Adipocyte (in vitro differentiated cells): Measurements from ENCODE around the gene PRKCD.

Source experiments
- DNase-seq: peaks from one replicate; pipeline ENCODE4 v3.0.0-alpha.2; 2015; ENCODE audit warnings: low read depth
- H3K27me3 ChIP-seq: replicated peaks from 2 replicates; pipeline ENCODE4 v1.7.0; 2013; ENCODE audit warnings: mild to moderate bottlenecking, low read length, moderate library complexity; ENCODE audit not compliant: control insufficient read depth, insufficient read depth
- H3K36me3 ChIP-seq: 2 replicates; pipeline ENCODE4 v1.7.0; 2013; ENCODE audit warnings: low read length, mild to moderate bottlenecking, moderate library complexity; ENCODE audit not compliant: control insufficient read depth, insufficient read depth, severe bottlenecking
- H3K4me1 ChIP-seq: 2 replicates; pipeline ENCODE4 v1.7.0; 2013; ENCODE audit warnings: mild to moderate bottlenecking, low read length, moderate library complexity; ENCODE audit not compliant: control insufficient read depth, insufficient read depth
- H3K4me3 ChIP-seq: 2 replicates; pipeline ENCODE4 v1.7.0; 2013; ENCODE audit warnings: mild to moderate bottlenecking, low read length, moderate library complexity
- H3K9ac ChIP-seq: 2 replicates; pipeline ENCODE4 v1.7.0; 2013; ENCODE audit warnings: mild to moderate bottlenecking, low read length, moderate library complexity
- H3K9me3 ChIP-seq: 2 replicates; pipeline ENCODE4 v1.7.0; 2013; ENCODE audit warnings: mild to moderate bottlenecking, low read length, moderate library complexity; ENCODE audit not compliant: control insufficient read depth

PRKCD gene

DNA sequence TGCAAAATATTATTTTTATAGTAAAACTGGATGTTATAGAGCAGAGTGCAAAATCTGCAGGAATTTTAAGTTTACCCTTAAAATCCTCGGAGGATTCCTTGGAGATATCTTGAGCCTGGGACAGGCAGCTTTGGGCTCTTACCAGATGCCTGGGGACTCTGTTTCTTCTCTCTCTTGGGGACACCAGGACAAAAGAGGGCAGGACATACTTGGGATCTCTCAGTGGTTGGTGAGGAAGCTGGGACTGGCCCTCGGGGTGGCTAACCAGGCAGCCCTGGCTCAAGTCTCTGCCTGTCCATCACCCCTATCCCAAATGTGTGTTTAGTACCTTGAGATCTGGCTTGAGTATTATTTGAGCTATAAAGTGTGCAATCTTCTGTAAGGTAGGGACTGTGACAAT lies 56.2 kb downstream of the PRKCD start:
- peaks cover 3% of the 10 kb centered on the region for H3K36me3 ChIP-seq
- H3K9me3 ChIP-seq, result no peaks in the 10 kb centered on the region
- H3K4me3 ChIP-seq, result no peak overlapping the region
- H3K9ac ChIP-seq, result no peak overlapping the region
- H3K4me1 ChIP-seq, result no peaks in the 10 kb centered on the region
- H3K27me3 ChIP-seq, result no peaks in the 10 kb centered on the region
- no peak for DNase-seq

DNA sequence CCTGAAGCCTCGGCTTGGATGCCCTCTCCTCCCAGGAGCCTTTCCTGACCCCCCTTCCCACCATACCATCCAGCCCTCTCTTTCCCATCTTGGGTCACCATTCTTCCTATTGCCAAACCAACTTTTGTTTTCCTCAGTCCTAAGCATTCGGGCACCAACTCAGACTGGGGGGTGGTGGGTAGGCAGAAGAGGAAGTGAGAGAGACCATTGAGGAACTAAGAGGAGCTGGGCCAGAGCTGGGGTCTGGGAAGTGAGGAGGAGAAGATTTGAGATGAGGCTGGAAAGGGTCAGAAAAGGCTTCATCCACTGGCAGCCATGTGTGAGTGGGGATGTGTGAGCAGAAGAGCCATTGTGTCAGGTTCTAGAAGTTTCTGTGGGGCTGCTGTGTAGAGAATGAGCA lies 57.1 kb downstream of the PRKCD start:
- no peaks in the 10 kb centered on the region for H3K27me3 ChIP-seq
- no peaks in the 10 kb centered on the region for H3K4me1 ChIP-seq
- no peaks in the 10 kb centered on the region for H3K9me3 ChIP-seq
- no peak overlapping the region for H3K9ac ChIP-seq
- peaks cover 13% of the 10 kb centered on the region for H3K36me3 ChIP-seq
- DNase-seq, result no peak
- H3K4me3 ChIP-seq, result no peak overlapping the region

DNA sequence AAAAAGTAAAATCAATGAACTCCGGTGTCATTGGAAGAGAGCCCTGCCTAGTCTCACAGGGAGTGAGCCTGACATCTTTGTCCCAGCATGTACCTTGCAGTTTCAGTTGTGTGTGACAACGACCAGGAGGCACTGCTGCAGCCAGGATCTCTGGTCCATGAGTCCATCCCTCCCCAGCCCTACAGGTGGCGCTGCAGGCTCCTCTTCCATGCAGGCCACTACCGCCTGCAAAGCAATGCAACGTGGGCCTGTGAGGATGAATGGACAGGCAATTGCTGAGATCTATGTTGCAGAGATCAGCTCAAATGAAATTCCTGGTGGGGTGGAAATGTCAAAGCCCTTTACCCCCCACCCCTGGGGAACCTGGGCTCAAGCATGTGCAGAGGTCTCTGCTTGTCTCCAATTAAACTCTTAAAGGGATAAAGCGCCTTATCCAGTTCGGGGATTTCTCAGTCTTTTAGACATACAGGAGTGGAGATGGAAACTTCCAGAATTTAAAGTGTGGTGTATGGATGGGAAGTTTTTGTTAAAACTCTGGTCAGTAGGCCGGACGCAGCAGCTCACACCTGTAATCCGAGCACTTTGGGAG lies 59.0 kb downstream of the PRKCD start:
- H3K36me3 ChIP-seq, result peaks cover 31% of the 10 kb centered on the region

DNA sequence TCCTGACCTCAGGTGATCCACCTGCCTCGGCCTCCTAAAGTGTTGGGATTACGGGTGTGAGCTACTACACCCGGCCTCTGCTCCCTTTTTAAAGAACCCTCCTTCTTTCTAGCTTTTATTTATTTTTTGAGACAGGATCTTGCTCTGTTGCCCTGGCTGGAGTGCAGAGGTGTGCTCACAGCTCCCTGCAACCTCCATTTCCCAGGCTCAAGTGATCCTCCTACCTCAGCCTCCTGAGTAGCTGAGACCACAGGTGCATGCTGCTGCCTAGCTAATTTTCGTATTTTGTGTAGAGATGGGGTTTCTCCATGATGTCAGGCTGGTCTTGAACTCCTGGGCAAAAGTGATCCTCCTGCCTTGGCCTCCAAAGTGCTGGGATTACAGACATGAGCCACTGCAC lies 60.3 kb downstream of the PRKCD start:
- Histone ChIP-seq H3K4me3 (no peak overlapping the region), H3K36me3 (peaks cover 45% of the 10 kb centered on the region), H3K9ac (no peak overlapping the region), H3K27me3 (no peaks in the 10 kb centered on the region), H3K4me1 (no peaks in the 10 kb centered on the region), H3K9me3 (no peaks in the 10 kb centered on the region)
- DNase-seq, result no peak

More for the DNA sequence above, 59.0 kb downstream of the PRKCD start:
- no peaks in the 10 kb centered on the region for H3K27me3 ChIP-seq
- H3K9me3 ChIP-seq, result no peaks in the 10 kb centered on the region
- H3K4me3 ChIP-seq, result no peak overlapping the region
- no peak overlapping the region for H3K9ac ChIP-seq
- no peaks in the 10 kb centered on the region for H3K4me1 ChIP-seq
- peak; percentile 92 for DNase-seq

DNA sequence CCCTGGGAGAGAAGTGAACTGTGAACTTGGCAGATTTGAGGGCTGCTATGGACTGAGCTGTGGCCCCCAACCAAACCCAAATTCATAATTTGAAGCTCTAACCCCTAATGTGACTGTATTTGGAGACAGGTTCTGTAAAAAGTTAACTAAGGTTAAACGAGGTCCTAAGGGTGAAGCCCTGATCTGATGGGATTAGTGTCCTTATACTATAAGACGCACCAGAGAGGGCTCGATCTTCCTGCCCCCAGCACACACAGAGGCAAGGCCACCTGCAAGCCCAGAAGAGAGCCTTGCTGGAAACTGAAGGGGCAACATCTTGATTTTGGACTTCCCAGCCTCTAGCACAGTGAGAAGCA lies 60.8 kb downstream of the PRKCD start:
- H3K27me3 ChIP-seq, result no peaks in the 10 kb centered on the region

DNA sequence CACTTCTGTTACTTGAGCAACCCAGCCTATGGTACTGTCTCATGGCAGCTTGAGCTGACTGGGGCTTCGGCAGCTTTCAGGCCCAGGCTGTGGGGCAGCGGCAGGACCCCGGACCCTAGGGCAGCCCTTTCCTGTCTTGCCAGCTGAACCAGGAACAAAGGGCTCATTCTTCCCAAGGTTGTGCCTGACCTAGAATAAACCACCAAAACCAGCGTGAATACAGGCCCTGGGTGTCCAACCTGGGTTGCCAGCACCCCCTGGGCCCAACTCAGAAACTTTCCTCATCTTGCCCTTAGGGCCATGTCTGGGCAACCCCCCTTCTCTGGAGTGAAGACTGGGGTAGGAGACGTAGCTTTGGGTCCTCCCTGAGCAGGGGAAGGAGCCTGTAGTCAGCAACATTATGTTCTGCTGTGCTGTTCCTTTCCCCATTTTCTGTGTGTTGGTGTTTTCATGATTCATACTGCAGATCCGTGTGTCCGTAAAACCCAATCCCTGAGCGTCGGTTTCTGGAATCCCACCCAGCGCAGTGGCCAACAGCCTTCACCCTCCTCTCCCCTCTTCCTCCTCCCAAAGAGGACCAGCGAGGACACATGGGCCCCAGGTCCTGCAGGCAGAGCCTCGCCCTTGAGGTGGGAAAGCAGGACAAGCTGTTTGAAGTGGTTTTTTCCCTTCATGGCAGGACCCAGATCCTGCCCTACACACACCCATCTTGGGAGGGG lies 61.3 kb downstream of the PRKCD start:
- peaks cover 55% of the 10 kb centered on the region for H3K36me3 ChIP-seq
- no peaks in the 10 kb centered on the region for H3K27me3 ChIP-seq
- no peak for DNase-seq
- H3K4me3 ChIP-seq, result no peak overlapping the region
- no peaks in the 10 kb centered on the region for H3K4me1 ChIP-seq
- H3K9me3 ChIP-seq, result no peaks in the 10 kb centered on the region
- H3K9ac ChIP-seq, result no peak overlapping the region

More for the DNA sequence above, 60.8 kb downstream of the PRKCD start:
- no peaks in the 10 kb centered on the region for H3K4me1 ChIP-seq
- H3K36me3 ChIP-seq, result peaks cover 50% of the 10 kb centered on the region
- H3K9ac ChIP-seq, result no peak overlapping the region
- no peak for DNase-seq
- no peaks in the 10 kb centered on the region for H3K9me3 ChIP-seq
- no peak overlapping the region for H3K4me3 ChIP-seq

DNA sequence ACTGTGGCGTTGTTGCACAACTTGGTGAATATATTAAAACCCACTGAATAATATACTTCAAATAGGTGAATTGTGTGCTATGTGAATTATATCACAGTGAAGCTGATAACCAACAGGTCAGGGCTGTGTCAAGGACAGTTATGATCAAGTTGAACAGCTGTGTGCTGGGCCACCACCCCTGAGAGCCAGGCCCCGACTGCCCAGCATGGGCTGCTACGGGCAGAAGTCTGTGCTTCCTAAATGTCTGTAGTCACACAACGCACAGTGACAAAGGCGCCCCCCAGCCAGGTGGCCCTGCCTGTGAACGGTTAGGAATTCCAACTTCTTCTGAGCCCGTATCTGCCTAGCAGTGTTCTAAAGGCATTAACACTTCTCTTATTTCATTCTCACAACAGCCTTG lies 62.0 kb downstream of the PRKCD start:
- no peaks in the 10 kb centered on the region for H3K27me3 ChIP-seq
- no peak for DNase-seq
- H3K9ac ChIP-seq, result no peak overlapping the region
- no peak overlapping the region for H3K4me3 ChIP-seq
- no peaks in the 10 kb centered on the region for H3K9me3 ChIP-seq
- H3K36me3 ChIP-seq, result peaks cover 62% of the 10 kb centered on the region
- no peaks in the 10 kb centered on the region for H3K4me1 ChIP-seq

DNA sequence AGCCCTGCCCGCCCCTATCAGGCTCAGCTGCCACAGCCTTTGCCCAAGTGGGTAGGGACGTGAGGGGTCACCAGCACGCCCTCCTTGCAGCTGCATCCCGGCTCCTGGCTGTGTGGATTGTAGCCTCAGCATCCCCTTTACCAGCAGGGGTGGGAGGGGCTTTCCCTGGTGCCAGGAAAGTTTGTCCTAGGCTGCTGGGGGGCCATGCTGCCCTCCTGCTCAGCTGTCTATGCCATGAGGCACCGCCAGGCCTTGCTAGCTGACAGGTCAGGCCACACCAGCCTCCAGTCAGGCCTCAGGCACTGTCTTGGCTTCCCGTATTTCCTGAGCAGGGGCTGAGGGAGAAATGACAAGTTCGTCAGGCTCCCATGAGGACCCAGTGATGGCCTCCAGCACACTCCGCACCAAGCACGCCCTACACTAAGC lies 62.5 kb downstream of the PRKCD start:
- peaks cover 67% of the 10 kb centered on the region for H3K36me3 ChIP-seq
- H3K4me3 ChIP-seq, result no peak overlapping the region
- H3K4me1 ChIP-seq, result no peaks in the 10 kb centered on the region
- no peak for DNase-seq
- H3K27me3 ChIP-seq, result no peaks in the 10 kb centered on the region
- no peaks in the 10 kb centered on the region for H3K9me3 ChIP-seq
- H3K9ac ChIP-seq, result no peak overlapping the region

DNA sequence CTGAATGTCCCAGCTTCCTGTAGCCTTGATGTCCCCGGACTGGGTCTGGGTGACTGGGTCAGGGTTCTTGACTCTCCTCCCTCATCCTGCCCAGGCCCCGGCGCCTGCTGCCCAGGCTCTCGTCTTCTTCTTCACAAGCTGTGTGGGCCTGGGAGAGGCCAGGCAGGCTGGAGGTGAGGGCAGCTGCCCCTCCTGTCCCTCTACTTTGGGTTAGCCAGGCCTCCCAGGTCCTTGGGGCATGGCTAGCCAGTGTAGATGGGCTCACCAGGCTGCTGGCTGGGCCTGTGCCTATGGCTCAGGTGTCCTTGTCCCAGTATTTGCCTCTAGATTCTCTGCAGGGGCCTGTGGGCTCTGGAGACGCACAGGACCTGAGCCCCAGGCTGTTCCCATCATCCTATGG lies 63.0 kb downstream of the PRKCD start:
- Histone ChIP-seq H3K36me3 (peaks cover 72% of the 10 kb centered on the region), H3K9ac (peak overlapping the region; percentile 37), H3K9me3 (no peaks in the 10 kb centered on the region), H3K4me3 (no peak overlapping the region), H3K4me1 (no peaks in the 10 kb centered on the region), H3K27me3 (no peaks in the 10 kb centered on the region)
- no peak for DNase-seq

DNA sequence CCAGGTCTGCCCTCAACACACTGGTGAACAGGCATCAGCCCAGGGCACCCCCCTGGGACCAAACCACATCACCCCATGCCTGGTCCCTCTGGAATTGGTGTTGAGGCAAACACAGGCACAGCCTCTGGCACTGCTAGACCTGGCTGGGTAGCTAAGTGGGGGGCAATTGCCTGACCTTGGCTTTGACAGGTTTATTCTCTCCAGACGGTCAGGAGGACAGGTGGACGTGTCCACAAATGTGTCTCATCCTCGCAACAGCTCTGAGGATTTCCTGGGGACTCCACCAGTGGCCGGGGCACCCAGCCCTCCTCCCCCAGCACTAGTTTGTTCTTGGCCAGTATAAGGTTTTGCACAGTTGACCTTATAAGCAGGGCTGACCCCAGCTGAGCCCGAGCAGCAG lies 63.5 kb downstream of the PRKCD start:
- no peak for DNase-seq
- Histone ChIP-seq H3K27me3 (no peaks in the 10 kb centered on the region), H3K9ac (peak overlapping the region; percentile 37), H3K4me3 (no peak overlapping the region), H3K4me1 (no peaks in the 10 kb centered on the region), H3K9me3 (no peaks in the 10 kb centered on the region), H3K36me3 (peaks cover 77% of the 10 kb centered on the region)

DNA sequence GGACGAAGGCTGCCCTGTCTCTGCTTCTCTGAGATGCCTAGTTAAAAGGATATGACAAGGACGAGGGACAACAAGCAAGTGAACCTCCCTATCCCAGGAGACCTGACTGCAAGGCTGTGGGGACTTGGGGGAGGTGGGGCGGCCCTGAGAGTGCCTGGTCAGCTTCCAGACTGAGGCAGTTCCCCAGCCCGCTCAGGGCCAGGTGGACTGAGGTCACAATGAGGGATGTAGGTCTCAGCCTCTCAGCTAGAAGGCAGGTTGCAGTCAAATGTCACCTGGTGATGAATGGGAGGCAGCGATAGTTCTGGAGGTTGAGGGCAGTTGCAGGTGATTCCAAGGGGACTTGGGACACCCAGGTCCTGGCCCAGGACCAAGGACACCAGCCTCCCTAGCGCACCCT lies 64.2 kb downstream of the PRKCD start:
- Histone ChIP-seq H3K36me3 (peaks cover 83% of the 10 kb centered on the region), H3K4me1 (no peaks in the 10 kb centered on the region), H3K27me3 (no peaks in the 10 kb centered on the region), H3K9ac (no peak overlapping the region), H3K4me3 (no peak overlapping the region), H3K9me3 (no peaks in the 10 kb centered on the region)
- no peak for DNase-seq

DNA sequence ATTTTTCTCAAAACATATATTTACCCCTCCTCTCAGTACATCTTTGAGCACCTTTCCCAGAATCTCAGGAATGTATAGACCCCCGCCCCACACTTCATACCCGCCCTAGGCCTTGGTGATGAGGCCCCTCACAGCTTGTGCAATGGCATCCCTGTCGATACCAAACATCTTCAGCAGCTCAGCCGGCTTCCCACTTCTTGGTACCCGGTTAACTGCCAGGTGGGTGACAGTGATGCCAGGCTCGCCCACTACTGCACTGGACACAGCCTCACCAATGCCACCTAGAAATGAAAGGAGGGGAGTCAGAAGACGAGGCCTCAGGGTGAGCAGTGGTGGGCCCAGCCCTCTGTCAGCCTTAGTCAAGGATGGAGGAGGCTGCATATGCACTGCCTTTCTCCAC lies 64.6 kb downstream of the PRKCD start:
- Histone ChIP-seq H3K4me3 (no peak overlapping the region), H3K36me3 (peaks cover 88% of the 10 kb centered on the region), H3K9me3 (no peaks in the 10 kb centered on the region), H3K27me3 (no peaks in the 10 kb centered on the region), H3K4me1 (no peaks in the 10 kb centered on the region), H3K9ac (no peak overlapping the region)
- DNase-seq, result no peak
